NCI-H774 (cell line): ENCODE measurements around the gene DSCAML1.

Experiments
- DNase-seq: peaks from one replicate; lab custom pipeline; 2025; lab: John Stamatoyannopoulos, UW

Gene DSCAML1

GRCh38 chr11:117518455-117518854, 278.6 kb downstream of the DSCAML1 start:
- no peak for DNase-seq

GRCh38 chr11:117517097-117517496, 279.9 kb downstream of the DSCAML1 start:
- DNase-seq, result no peak

GRCh38 chr11:117515892-117516787, 280.9 kb downstream of the DSCAML1 start:
- no peak for DNase-seq

- DNase-seq, result no peak
Measured at GRCh38 chr11:117514256-117514655, 282.8 kb downstream of the DSCAML1 start.

GRCh38 chr11:117513666-117514065, 283.4 kb downstream of the DSCAML1 start:
- no peak for DNase-seq

GRCh38 chr11:117511931-117512539, 285.0 kb downstream of the DSCAML1 start:
- DNase-seq, result no peak

GRCh38 chr11:117511483-117511930, 285.5 kb downstream of the DSCAML1 start:
- no peak for DNase-seq

GRCh38 chr11:117510646-117511045, 286.4 kb downstream of the DSCAML1 start:
- no peak for DNase-seq

- no peak for DNase-seq
Measured at GRCh38 chr11:117509543-117509942, 287.5 kb downstream of the DSCAML1 start.

- no peak for DNase-seq
Measured at GRCh38 chr11:117506971-117507370, 290.0 kb downstream of the DSCAML1 start.

- no peak for DNase-seq
Measured at GRCh38 chr11:117505285-117505970, 291.6 kb downstream of the DSCAML1 start.

- no peak for DNase-seq
Measured at GRCh38 chr11:117502779-117503100, 294.3 kb downstream of the DSCAML1 start.

GRCh38 chr11:117502015-117502778, 294.8 kb downstream of the DSCAML1 start:
- no peak for DNase-seq

- peak; percentile 93 for DNase-seq
Measured at GRCh38 chr11:117501237-117501898, 295.6 kb downstream of the DSCAML1 start.

- DNase-seq, result peak; percentile 93
Measured at GRCh38 chr11:117498791-117499190, 298.2 kb downstream of the DSCAML1 start.

- DNase-seq, result no peak
Measured at GRCh38 chr11:117497206-117497951, 299.6 kb downstream of the DSCAML1 start.

- no peak for DNase-seq
Measured at GRCh38 chr11:117495357-117495756, 301.7 kb downstream of the DSCAML1 start.

GRCh38 chr11:117492578-117493251, 304.3 kb downstream of the DSCAML1 start:
- no peak for DNase-seq

- DNase-seq, result no peak
Measured at GRCh38 chr11:117490911-117491310, 306.1 kb downstream of the DSCAML1 start.

- no peak for DNase-seq
Measured at GRCh38 chr11:117489999-117490679, 306.9 kb downstream of the DSCAML1 start.
